Measurements from ENCODE around the gene ETV6. TPM values are rescaled to one million over a fixed set of nuclear protein-coding genes. Genes with fewer than 3 reads are reported as not detected.

The ETV6 gene
- total and polyA plus RNA-seq, 9 of the 15 experiments (the other 6 are each of a cell fraction or from before 2014, with no cell fraction given): 0.81 to 12.7 (median 4.1) TPM

DNA sequence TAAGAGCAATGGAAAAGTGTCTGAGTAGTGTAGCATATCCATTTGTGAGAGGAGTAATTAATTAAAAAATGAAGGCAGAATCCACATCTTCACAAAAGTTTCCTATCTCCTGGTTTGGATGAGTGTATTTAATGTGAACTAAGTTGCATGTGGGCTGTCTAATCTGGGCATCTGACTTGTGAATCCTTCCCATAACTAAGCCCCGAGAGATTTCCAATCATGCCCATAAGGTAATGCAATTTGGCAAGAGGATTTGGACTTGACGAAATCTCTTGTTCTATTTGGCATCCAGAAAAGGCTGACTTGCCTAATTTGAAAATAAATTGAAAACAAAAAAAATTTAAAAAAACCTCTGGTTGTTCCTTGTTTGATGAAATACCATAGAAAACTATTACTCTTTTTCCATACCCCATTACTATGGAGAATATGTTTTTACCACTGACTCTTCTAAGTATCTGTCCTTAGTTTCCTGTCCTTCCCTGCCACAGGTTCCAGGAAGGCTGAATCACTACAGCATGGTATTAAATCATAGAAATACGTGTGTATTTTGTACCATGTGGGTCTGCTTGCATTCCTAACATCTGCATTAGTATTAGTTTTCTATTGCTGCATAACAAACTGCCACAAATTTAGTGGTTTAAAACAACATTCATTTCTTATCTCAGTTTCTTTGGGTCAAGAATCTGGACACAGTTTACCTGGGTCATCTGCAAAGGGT, 48.4 kb downstream of the ETV6 start:
- TF ChIP-seq SAP30 (IDR thresholded peaks at IDR 0.05; ENCODE audit: borderline replicate concordance, insufficient read depth, low read depth, low read length, poor library complexity, severe bottlenecking): no peak
- TF ChIP-seq, protein P1, sequence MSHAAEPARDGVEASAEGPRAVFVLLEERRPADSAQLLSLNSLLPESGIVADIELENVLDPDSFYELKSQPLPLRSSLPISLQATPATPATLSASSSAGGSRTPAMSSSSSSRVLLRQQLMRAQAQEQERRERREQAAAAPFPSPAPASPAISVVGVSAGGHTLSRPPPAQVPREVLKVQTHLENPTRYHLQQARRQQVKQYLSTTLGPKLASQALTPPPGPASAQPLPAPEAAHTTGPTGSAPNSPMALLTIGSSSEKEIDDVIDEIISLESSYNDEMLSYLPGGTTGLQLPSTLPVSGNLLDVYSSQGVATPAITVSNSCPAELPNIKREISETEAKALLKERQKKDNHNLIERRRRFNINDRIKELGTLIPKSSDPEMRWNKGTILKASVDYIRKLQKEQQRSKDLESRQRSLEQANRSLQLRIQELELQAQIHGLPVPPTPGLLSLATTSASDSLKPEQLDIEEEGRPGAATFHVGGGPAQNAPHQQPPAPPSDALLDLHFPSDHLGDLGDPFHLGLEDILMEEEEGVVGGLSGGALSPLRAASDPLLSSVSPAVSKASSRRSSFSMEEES (CRISPR knock-in tag; IDR thresholded peaks at IDR 0.05): no peak
- TF ChIP-seq KAT7 (CRISPR knock-in tag; IDR thresholded peaks at IDR 0.05; ENCODE audit: borderline replicate concordance): no peak
- TF ChIP-seq ZNF695 (CRISPR knock-in tag; IDR thresholded peaks at IDR 0.05): no peak
- TF ChIP-seq CREBBP (IDR thresholded peaks at IDR 0.05; ENCODE audit: low read depth, low read length): no peak
- TF ChIP-seq FOXJ2 (tag; IDR thresholded peaks at IDR 0.05): no peak
- no peak for TF ChIP-seq GABPB1 (CRISPR knock-in tag; IDR thresholded peaks at IDR 0.05)
- no peak for TF ChIP-seq CEBPB (tag; IDR thresholded peaks at IDR 0.05)
- TF ChIP-seq BDP1 (IDR thresholded peaks at IDR 0.05; ENCODE audit: insufficient read depth, insufficient read length): no peak
- TF ChIP-seq ZNF3 (CRISPR knock-in tag; IDR thresholded peaks at IDR 0.05): no peak
- no peak overlapping the region for H3K27ac ChIP-seq (ENCODE audit: extremely low read depth, low read depth, low read length)
- POLR2A ChIA-PET: no interaction called here
- CTCF ChIA-PET (ENCODE audit: low intra/inter-chr PET ratio): no interaction called here
- FAIRE-seq (no peak), DNase-seq (ENCODE audit: extremely low read depth in 1 of 4, low spot score in 3 of 4) (no peak), ATAC-seq (no peak)
- intact Hi-C loops (cut with micrococcal nuclease): no loop called here
- no peaks in the 10 kb centered on the region for H3K9me1 ChIP-seq (ENCODE audit: control insufficient read depth, insufficient read depth, low read length)
- H4K20me1 ChIP-seq (replicated peaks; ENCODE audit: control insufficient read depth, insufficient read depth, low read length): no peaks in the 10 kb centered on the region
- H3K9me3 ChIP-seq (replicated peaks; ENCODE audit: control insufficient read depth, insufficient read depth, low read depth, low read length): no peaks in the 10 kb centered on the region
- in situ Hi-C loops (cut with MboI): no loop called here
- no peaks in the 10 kb centered on the region for H3K36me3 ChIP-seq (ENCODE audit: control insufficient read depth, insufficient read depth, low read length)
- no peaks in the 10 kb centered on the region for H3K79me2 ChIP-seq (ENCODE audit: control insufficient read depth, insufficient read depth, low read length)
- no peaks in the 10 kb centered on the region for H3K4me1 ChIP-seq (replicated peaks in 1 of 2; ENCODE audit: control insufficient read depth in 2 of 2, insufficient read depth in 2 of 2, low read length in 2 of 2)
- 55% methylated on average over 3 of the region's 3 CpGs for WGBS (ENCODE audit: insufficient coverage, low coverage, missing lambda C conversion rate)
- H3K27me3 ChIP-seq (ENCODE audit: control insufficient read depth in 2 of 2, insufficient read depth in 2 of 2, low read length in 2 of 2): no peaks in the 10 kb centered on the region
- no TSS peak for BruUV-seq (replicated peaks)
- H3K9ac ChIP-seq (ENCODE audit: insufficient read depth in 1 of 2, low read depth in 2 of 2, low read length in 2 of 2): no peak overlapping the region
- no peak overlapping the region for H2AFZ ChIP-seq (ENCODE audit: low read depth, low read length)
- no peak overlapping the region for H3K4me2 ChIP-seq (ENCODE audit: insufficient read depth, low read length)
- no peak overlapping the region for H3K4me3 ChIP-seq
